GM18873 (cell line): ENCODE data around the gene TENT4B.

Source experiments
- ATAC-seq: cut with Tn5 transposase; IDR thresholded peaks from one replicate; pipeline ENCODE4 v1.9.1; 2021; ENCODE audit warnings: mild to moderate bottlenecking, moderate library complexity, moderate number of reproducible peaks; ENCODE audit not compliant: unreplicated experiment, low FRiP score

Gene TENT4B

GRCh38 chr16:50267151-50267631, 114.1 kb downstream of the TENT4B start:
- ATAC-seq, result no peak

DNA sequence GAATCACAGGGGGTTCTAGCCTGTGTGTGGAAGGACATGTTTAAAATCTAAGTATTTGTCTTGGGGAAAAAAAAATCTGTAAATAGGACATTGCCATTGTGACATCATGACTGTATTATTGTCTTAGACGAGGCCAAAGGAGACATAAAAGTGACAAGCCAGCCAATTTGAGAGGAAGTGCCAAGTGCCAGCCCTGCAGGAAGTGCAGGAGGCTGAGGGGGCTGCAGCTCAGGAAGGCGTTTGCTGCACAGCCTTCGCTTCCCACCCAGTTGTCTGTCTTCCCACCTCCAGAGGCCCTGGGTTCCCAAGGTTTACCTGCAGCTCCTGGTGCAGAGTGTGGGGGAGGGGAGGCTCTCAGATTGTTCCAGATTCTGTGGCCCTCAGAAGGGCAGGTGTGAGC, 114.5 kb downstream of the TENT4B start:
- ATAC-seq, result no peak

DNA sequence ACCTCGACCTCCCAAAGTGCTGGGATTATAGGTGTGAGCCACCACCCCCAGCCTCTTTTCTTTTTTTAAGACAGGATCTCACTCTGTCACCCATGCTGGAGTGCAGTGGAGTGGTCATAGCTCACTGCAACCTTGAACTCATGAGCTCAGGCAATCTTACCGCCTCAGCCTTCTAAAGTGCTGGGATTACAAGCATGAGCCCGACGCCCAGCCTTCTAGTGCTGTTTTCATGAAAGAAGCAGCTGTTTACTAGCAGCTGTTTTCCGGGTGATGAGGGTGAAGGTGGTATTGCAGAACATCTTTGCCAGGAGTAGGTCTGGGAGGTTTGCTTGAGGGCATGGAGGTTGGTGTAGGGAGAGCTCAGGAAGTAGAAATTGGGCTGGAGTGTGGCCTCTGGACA, 115.2 kb downstream of the TENT4B start:
- no peak for ATAC-seq

GRCh38 chr16:50269061-50269705, 116.1 kb downstream of the TENT4B start:
- ATAC-seq, result no peak

- ATAC-seq, result no peak
These were observed 116.8 kb downstream of the TENT4B start for GRCh38 chr16:50269769-50270509.

- ATAC-seq, result no peak
These were observed 117.5 kb downstream of the TENT4B start for GRCh38 chr16:50270510-50271147.

DNA sequence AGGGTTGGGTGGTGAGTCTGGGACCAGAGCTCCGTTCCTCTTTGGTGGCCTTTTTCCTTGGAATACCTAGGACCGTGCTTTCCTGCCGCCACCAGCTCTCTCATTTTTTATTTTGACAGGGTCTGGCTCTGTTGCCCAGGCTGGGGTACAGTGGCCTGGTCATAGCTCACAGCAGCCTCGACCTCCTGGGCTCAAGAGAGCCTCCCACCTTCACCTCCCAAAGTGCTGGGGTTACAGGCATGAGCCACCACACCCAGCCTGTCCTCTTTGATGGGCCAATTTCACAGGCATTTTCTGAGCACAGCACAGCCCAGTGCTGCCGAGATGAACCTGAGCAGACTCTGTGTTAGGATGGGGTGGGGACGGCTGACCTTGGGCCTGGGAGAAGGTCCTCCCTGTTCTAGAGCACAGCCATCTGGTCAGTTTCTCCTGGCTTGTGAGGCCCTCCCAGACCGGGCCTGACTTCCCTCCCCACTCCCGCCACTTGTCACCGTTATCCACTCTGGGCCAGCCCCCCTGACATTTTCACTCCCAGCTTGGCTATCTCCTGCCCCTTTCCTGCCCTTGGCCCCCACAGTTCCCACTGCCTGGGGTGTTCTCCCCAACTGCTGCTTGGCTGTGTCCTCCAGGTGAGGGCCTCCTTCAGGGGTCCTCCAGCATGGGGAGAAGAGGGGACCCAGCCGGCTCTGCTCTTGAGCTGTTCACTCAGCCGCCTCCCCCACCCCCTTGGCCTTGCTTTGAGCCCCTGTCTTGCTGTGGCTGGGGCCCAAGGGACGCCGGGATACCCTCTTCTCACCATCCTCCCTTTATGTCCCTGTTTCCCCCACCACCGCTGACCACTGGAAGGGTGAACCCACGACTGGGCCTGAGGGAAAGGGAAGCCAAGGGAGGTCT, 118.3 kb downstream of the TENT4B start:
- no peak for ATAC-seq

DNA sequence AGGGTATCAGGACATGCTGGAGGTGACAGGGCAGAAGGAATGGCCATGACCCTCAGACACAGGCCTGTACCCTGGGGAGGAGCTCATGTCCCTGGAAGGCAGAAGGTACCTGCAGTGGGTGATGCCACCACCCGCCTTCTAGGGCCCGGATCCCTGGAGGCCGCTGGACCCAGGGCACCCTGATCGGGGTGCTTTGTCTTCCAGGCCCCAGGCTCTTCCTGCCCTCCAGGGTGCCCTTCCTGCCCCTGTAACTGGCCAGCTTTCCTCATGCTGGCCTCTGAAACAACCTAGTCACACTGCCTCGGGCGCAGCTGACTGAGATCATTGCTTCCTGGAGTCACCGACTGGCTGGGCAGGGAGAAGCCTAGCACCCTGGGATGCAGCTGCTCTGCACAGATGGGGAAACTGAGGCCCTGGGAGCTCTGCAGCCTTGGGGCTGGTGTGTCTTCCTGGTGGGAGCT, 119.0 kb downstream of the TENT4B start:
- ATAC-seq, result no peak

- no peak for ATAC-seq
These were observed 119.7 kb downstream of the TENT4B start for GRCh38 chr16:50272687-50273381.

DNA sequence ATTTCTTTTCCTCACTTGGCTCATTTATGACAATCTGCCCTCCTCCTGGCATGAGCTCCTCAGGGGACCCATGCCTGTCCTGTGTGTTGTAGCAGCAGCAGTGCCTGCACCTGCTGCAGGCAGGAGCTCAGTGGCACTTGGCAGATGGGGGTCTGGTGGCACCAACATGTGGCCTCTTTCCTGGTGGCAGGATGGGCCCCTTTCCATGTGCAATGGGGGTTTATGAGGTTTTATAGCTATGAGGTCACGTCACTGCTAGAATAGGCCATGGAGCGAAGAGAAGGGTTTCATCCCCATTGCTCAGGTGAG, 120.2 kb downstream of the TENT4B start:
- no peak for ATAC-seq

DNA sequence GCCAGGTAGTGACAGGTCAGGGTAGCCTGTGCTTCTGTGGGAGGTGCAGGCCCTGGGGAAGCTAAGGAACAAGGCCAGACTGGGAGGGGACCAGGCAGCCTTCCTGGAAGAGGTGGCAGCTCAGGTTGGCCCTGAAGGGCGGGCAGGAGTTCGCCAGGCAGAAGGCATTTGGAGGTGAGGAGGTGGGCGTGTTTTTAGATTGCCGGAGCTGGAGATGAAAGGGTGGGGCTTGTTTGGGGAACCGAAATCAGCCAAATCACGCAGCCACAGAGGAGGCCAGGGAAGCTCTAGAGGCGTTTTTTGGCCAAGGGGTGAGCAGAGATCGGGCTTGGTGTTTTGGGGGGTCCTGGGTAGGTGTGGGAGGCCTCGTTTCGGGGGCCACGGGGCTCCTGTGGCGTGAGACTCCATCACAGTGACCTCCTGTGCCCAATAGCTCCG, 120.8 kb downstream of the TENT4B start:
- no peak for ATAC-seq

- no peak for ATAC-seq
These were observed 121.4 kb downstream of the TENT4B start for GRCh38 chr16:50274326-50275097.

- ATAC-seq, result no peak
These were observed 122.0 kb downstream of the TENT4B start for GRCh38 chr16:50275098-50275415.

DNA sequence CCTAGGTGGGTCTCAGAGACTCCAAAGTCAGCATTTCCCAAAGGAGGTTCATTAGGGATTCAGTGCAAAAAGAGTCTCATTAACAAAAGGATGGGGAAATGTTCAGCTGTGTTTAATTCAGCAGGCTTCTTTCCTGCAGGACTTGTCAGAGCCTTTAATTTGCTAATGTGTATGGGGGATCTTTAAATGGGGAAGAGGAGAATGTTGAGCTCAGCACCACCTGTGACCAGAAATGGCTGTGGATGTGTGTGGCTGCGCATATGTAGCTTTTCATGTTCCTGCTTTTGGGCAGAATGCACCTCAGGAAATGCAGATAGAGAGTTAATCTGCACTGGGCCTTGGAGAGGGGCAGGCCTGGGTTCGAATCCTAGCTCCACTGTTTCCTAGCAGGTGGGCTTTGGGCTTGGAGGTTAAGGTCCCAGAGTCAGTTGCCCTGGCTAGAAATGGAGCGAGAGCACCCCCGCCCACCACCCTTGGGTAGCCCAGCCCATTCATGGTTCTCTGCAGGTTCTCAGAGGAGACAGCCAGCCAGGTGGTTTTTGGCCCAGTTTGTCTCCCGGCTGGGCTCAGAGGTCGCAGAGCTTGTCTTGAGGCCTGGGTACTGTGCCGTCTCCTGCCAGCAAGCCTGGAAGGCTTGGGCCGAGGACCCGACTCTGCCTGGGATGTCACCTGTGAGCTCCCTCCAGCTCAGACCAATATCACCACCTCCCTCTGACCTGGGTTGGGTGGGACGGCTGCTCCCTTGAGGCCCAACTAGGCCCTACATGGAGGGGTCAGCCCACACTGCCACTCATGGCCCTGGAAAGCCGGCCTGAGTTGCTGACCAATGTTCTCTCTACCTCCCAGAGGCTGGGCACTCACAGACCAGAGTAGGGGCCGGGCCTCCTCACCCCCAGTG, 122.6 kb downstream of the TENT4B start:
- ATAC-seq, result no peak

- ATAC-seq, result no peak
These were observed 123.2 kb downstream of the TENT4B start for GRCh38 chr16:50276326-50276640.

DNA sequence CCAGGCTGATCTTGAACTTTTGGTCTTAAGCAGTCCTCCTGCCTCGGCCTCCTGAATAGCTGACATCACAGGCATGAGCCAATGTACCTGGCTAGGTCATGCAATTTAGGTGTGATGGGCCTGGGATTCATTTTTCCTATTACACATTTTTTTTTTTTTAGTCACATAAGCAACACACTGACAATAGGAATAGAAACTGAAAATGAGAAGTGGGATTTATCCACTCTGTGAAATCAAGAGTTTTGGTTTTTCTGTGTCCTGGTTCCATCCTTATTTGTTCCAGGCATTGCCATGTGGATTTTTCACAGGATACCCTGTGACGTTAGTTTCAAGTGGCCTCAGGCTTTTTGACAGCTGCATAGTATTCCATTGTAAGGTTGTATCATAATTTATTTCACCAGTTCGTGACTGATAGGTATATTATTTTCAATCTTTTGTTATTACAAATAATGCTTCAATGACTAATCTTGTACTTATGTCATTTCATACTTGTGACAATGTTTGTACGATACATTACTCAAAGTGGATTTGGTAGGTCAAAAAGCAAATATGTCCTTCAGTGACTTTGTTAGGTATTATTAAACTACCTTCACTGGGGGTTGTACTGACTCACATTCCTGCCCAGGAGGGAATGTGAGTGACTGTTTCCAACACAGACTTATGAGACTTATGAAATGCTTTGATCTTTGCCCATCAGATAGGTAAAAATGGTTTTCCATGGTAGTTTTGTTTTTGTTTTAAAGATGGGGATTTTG, 123.9 kb downstream of the TENT4B start:
- ATAC-seq, result no peak

GRCh38 chr16:50278251-50278650, 125.1 kb downstream of the TENT4B start:
- ATAC-seq, result no peak

GRCh38 chr16:50279504-50279865, 126.4 kb downstream of the TENT4B start:
- ATAC-seq, result no peak
